ENCODE results near the gene ACTR10.

DNA sequence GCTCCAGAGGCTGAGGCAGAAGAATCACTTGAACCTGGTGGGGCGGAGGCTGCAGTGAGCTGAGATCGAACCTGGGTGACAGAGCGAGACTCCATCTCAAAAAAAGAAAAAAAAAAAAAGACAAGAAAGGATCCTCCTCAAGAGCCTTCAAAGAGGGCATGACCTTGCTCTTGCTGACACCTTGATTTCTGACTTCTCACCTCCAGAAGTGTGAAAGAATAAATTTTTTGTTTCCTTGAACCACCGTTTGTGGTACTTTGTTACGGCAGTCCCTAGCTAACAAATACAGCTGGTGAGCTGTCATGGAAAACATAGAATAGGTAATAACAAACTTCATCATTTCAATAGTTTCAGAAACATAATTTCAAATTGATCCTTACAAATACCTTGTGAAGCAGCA is 1.9 kb upstream of the ACTR10 start:
- TF ChIP-seq, protein P1, sequence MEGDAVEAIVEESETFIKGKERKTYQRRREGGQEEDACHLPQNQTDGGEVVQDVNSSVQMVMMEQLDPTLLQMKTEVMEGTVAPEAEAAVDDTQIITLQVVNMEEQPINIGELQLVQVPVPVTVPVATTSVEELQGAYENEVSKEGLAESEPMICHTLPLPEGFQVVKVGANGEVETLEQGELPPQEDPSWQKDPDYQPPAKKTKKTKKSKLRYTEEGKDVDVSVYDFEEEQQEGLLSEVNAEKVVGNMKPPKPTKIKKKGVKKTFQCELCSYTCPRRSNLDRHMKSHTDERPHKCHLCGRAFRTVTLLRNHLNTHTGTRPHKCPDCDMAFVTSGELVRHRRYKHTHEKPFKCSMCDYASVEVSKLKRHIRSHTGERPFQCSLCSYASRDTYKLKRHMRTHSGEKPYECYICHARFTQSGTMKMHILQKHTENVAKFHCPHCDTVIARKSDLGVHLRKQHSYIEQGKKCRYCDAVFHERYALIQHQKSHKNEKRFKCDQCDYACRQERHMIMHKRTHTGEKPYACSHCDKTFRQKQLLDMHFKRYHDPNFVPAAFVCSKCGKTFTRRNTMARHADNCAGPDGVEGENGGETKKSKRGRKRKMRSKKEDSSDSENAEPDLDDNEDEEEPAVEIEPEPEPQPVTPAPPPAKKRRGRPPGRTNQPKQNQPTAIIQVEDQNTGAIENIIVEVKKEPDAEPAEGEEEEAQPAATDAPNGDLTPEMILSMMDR (IDR thresholded peaks at IDR 0.05 in 4 of 5, conservative IDR thresholded peaks at IDR 0.05 in 1 of 5) = no peak
- no peak for TF ChIP-seq POLR2A (IDR thresholded peaks at IDR 0.05)

Data from gastrocnemius medialis (tissue), 4 donors.